ENCODE measurements around the gene USP15.

DNA sequence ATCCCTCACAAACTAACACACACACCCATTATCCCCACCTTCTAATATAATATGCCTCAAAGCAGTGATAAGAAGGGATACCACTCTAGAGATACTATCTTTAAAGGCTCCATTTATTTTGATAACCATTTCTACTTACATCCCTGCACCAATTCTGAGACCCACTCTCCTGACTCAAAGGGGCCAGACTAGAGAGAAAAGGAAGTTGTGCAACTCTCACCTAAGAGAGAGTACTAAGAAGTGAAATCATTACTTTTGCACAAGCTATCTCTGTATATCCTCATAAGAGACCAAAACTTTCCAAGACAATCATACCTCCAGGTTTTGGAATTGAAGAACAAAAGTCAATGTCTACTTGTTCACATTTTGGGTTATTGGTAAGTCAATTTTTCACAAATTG lies 45.4 kb upstream of the USP15 start:
- TF ChIP-seq POLR2A (IDR thresholded peaks at IDR 0.05), result no peak
- TF ChIP-seq, protein P1, sequence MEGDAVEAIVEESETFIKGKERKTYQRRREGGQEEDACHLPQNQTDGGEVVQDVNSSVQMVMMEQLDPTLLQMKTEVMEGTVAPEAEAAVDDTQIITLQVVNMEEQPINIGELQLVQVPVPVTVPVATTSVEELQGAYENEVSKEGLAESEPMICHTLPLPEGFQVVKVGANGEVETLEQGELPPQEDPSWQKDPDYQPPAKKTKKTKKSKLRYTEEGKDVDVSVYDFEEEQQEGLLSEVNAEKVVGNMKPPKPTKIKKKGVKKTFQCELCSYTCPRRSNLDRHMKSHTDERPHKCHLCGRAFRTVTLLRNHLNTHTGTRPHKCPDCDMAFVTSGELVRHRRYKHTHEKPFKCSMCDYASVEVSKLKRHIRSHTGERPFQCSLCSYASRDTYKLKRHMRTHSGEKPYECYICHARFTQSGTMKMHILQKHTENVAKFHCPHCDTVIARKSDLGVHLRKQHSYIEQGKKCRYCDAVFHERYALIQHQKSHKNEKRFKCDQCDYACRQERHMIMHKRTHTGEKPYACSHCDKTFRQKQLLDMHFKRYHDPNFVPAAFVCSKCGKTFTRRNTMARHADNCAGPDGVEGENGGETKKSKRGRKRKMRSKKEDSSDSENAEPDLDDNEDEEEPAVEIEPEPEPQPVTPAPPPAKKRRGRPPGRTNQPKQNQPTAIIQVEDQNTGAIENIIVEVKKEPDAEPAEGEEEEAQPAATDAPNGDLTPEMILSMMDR (IDR thresholded peaks at IDR 0.05), result no peak

Data from lower leg skin (tissue), 3 donors.